Esophagus squamous epithelium (tissue), 5 donors: Measurements from ENCODE around the gene GMDS. TPM values are rescaled to one million over a fixed set of nuclear protein-coding genes. Genes with fewer than 3 reads are reported as not detected.

Experiments used
- DNase-seq: peaks from one replicate; lab custom pipeline; 2025; lab: John Stamatoyannopoulos, UW
- H3K27ac ChIP-seq, 4 donors: fragments of 200-600 bp; sonication (generic); one replicate each; pipeline ENCODE4 v1.5.1; 2016 to 2019; ENCODE audit warnings: mild to moderate bottlenecking in 1 of 4
- H3K27me3 ChIP-seq, 4 donors: fragments of 200-600 bp; sonication (generic); 1 replicate in 3 of 4; 2 replicates in 1 of 4; pipeline versions ENCODE4 v1.5.1 to v1.6.0; 2017 to 2021; ENCODE audit warnings: antibody characterized with exemption in 1 of 4
- H3K36me3 ChIP-seq, 3 donors: fragments of 200-600 bp; sonication (generic); one replicate each; pipeline ENCODE4 v1.5.1; 2016 to 2019
- H3K4me1 ChIP-seq, 3 donors: fragments of 200-600 bp; sonication (generic); one replicate each; pipeline ENCODE4 v1.5.1; 2017 to 2019
- H3K4me3 ChIP-seq, 4 donors: fragments of 200-600 bp; sonication (generic); 1 replicate in 3 of 4; 2 replicates in 1 of 4; pipeline ENCODE4 v1.5.1; 2016 to 2019; ENCODE audit warnings: mild to moderate bottlenecking in 2 of 4, moderate library complexity in 1 of 4
- H3K9me3 ChIP-seq, 3 donors: fragments of 200-600 bp; sonication (generic); one replicate each; pipeline ENCODE4 v1.5.1; 2016 to 2019
- CTCF ChIP-seq, 6 experiments: fragments of 450-650 bp in 4 of 6; fragments of 200-600 bp in 2 of 6; sonication (generic) in 2 of 6; IDR thresholded peaks; one replicate each; pipeline ENCODE4 v1.5.1; 2016 to 2019; ENCODE audit warnings: antibody characterized with exemption in 6 of 6, mild to moderate bottlenecking in 4 of 6, moderate library complexity in 4 of 6
- POLR2A ChIP-seq, 4 donors: fragments of 450-650 bp; IDR thresholded peaks; one replicate each; pipeline ENCODE4 v1.6.1; 2017; ENCODE audit warnings: antibody characterized with exemption in 4 of 4, mild to moderate bottlenecking in 4 of 4, moderate library complexity in 3 of 4
- WGBS, 2 donors: methylation state at CpG; one replicate each; pipeline ENCODE4 v1.1.5; 2018; 5-methylcytosine and 5-hydroxymethylcytosine counted together
- intact Hi-C: fragments of 100-400 bp; cut with DNase I; formaldehyde crosslinking; loops from one replicate; pipeline ENCODE4 v1.15.0; 2022
- total RNA-seq, 4 donors: library from RNA; depleted of rRNA; stranded (reverse); fragments of >200 nt; gene quantifications; one replicate each; pipeline ENCODE4 v1.1.0, GENCODE V29; 2016
- donor health status: DM: yes; HTN: yes; CAD: no.

GMDS gene
- total RNA-seq, 4 donors from 2014 or later: 17.9 to 58.7 (median 36.7) TPM

- no peak for TF ChIP-seq POLR2A (IDR thresholded peaks at IDR 0.05)
- TF ChIP-seq CTCF (IDR thresholded peaks at IDR 0.05): no peak
- Histone ChIP-seq H3K9me3 (no peaks in the 10 kb centered on the region), H3K4me3 (peak overlapping the region in 2 of 4 donors; percentile 62 to 76), H3K27ac (peak overlapping the region in 1 of 4 donors; percentile 66), H3K27me3 (peaks cover 0 to 94% (median 2%) of the 10 kb centered on the region in 4 donors), H3K4me1 (peaks cover 0 to 21% (median 6%) of the 10 kb centered on the region in 3 donors), H3K36me3 (peaks cover 0 to 7% (median 0%) of the 10 kb centered on the region in 3 donors)
- intact Hi-C loops: no loop called here
- DNase-seq: no peak
- WGBS, 2 donors: 67 to 72% methylated on average over 18 of the region's 18 CpGs
These were observed 619.5 kb downstream of the GMDS start for GRCh38 chr6:1625794-1626435.

- Histone ChIP-seq H3K27ac (peak overlapping the region; percentile 66 to 82 (median 68)), H3K4me3 (peak overlapping the region; percentile 51 to 76 (median 58)), H3K27me3 (peaks cover 0 to 94% (median 4%) of the 10 kb centered on the region in 4 donors), H3K36me3 (peaks cover 0 to 7% (median 0%) of the 10 kb centered on the region in 3 donors), H3K4me1 (peaks cover 2 to 27% (median 9%) of the 10 kb centered on the region in 3 donors), H3K9me3 (no peaks in the 10 kb centered on the region)
- no peak for DNase-seq
- intact Hi-C loops: no loop called here
- no peak for TF ChIP-seq CTCF (IDR thresholded peaks at IDR 0.05)
- peak in 1 of 4 donors; percentile 11 for TF ChIP-seq POLR2A (IDR thresholded peaks at IDR 0.05)
- WGBS, 2 donors: 2 to 5% methylated on average over 16 to 51 of the region's 53 CpGs
These were observed 620.3 kb downstream of the GMDS start for GRCh38 chr6:1624851-1625781.

- peaks cover 7 to 35% (median 14%) of the 10 kb centered on the region in 3 donors for H3K4me1 ChIP-seq
- DNase-seq: no peak
- H3K9me3 ChIP-seq: no peaks in the 10 kb centered on the region
- no peak for TF ChIP-seq POLR2A (IDR thresholded peaks at IDR 0.05)
- no peak for TF ChIP-seq CTCF (IDR thresholded peaks at IDR 0.05)
- peak overlapping the region; percentile 57 to 70 (median 66) for H3K27ac ChIP-seq
- peaks cover 0 to 99% (median 4%) of the 10 kb centered on the region in 4 donors for H3K27me3 ChIP-seq
- H3K4me3 ChIP-seq: peak overlapping the region; percentile 51 to 76 (median 58)
- intact Hi-C loops: no loop called here
- 2 to 40% methylated on average over 8 to 20 of the region's 66 CpGs for WGBS, 2 donors
- peaks cover 0 to 7% (median 0%) of the 10 kb centered on the region in 3 donors for H3K36me3 ChIP-seq
These were observed 621.2 kb downstream of the GMDS start for GRCh38 chr6:1624058-1624850.

- intact Hi-C loops: no loop called here
- 67 to 88% methylated on average over 4 to 6 of the region's 12 CpGs for WGBS, 2 donors
- H3K27me3 ChIP-seq: peaks cover 0 to 99% (median 4%) of the 10 kb centered on the region in 4 donors
- DNase-seq: no peak
- H3K27ac ChIP-seq: peak overlapping the region in 1 of 4 donors; percentile 57
- H3K4me1 ChIP-seq: peaks cover 7 to 36% (median 14%) of the 10 kb centered on the region in 3 donors
- peaks cover 0 to 7% (median 0%) of the 10 kb centered on the region in 3 donors for H3K36me3 ChIP-seq
- no peaks in the 10 kb centered on the region for H3K9me3 ChIP-seq
- TF ChIP-seq POLR2A (IDR thresholded peaks at IDR 0.05) (no peak), CTCF (IDR thresholded peaks at IDR 0.05) (no peak)
- peak overlapping the region in 2 of 4 donors; percentile 62 to 76 for H3K4me3 ChIP-seq
These were observed 621.7 kb downstream of the GMDS start for GRCh38 chr6:1623769-1624057.
